Stomach (tissue), 9 donors: ENCODE data around the gene TNPO3. TPM values are rescaled to one million over a fixed set of nuclear protein-coding genes. Genes with fewer than 3 reads are reported as not detected.

Experiments used
- DNase-seq, 2 donors: peaks; one replicate each; pipeline versions ENCODE4 v3.0.0 to v3.0.0-alpha.2; 2013 to 2019
- H3K27ac ChIP-seq, 5 donors: fragments of 200-600 bp in 4 of 5; sonication (generic) in 4 of 5; one replicate each; pipeline ENCODE4 v1.5.1; 2013 to 2019; ENCODE audit warnings: mild to moderate bottlenecking in 1 of 5, moderate library complexity in 1 of 5
- H3K27me3 ChIP-seq, 3 donors: fragments of 200-600 bp; sonication (generic); one replicate each; pipeline ENCODE4 v1.5.1; 2017 to 2019; ENCODE audit warnings: mixed run types in 1 of 3
- H3K36me3 ChIP-seq, 4 donors: fragments of 200-600 bp; sonication (generic); 1 replicate in 3 of 4; 2 replicates in 1 of 4; pipeline ENCODE4 v1.5.1; 2016 to 2019
- H3K4me1 ChIP-seq, 4 donors: fragments of 200-600 bp; sonication (generic); one replicate each; pipeline ENCODE4 v1.5.1; 2016 to 2019
- H3K4me3 ChIP-seq, 4 donors: fragments of 200-600 bp; sonication (generic) in 3 of 4; one replicate each; pipeline ENCODE4 v1.5.1; 2016 to 2019; ENCODE audit warnings: mild to moderate bottlenecking in 1 of 4
- H3K9me3 ChIP-seq, 4 donors: fragments of 200-600 bp; sonication (generic); one replicate each; pipeline ENCODE4 v1.5.1; 2016 to 2019
- EP300 ChIP-seq: sonication (generic); formaldehyde crosslinking; IDR thresholded peaks from one replicate; pipeline ENCODE4 v1.6.1; 2017; ENCODE audit warnings: antibody characterized with exemption
- POLR2A ChIP-seq, 4 donors: fragments of 450-650 bp; IDR thresholded peaks; one replicate each; pipeline ENCODE4 v1.6.1; 2016; ENCODE audit warnings: antibody characterized with exemption in 4 of 4, control low read depth in 2 of 4, mild to moderate bottlenecking in 1 of 4, moderate library complexity in 1 of 4
- POLR2AphosphoS5 ChIP-seq, 3 donors: sonication (generic); formaldehyde crosslinking; IDR thresholded peaks; one replicate each; pipeline ENCODE4 v1.6.1; 2016; ENCODE audit warnings: antibody characterized with exemption in 3 of 3
- WGBS, 5 donors: extraction: QIAGEN DNeasy Blood & Tissue Kit in 3 of 5; methylation state at CpG; one replicate each; pipeline versions ENCODE4 v1.1.5 to v1.1.7; 2013 to 2018; 5-methylcytosine and 5-hydroxymethylcytosine counted together
- intact Hi-C: fragments of 100-400 bp; cut with DNase I; formaldehyde crosslinking; loops from one replicate; pipeline ENCODE4 v1.15.1; 2023; ENCODE audit warnings: low total_unique reads
- polyA plus RNA-seq, 3 donors: library from polyadenylated mRNA; stranded (reverse); fragments of 200-250 nt; gene quantifications; one replicate each; pipeline ENCODE4 v1.2.3, GENCODE V29; 2013
- total RNA-seq, 5 donors: library from RNA; depleted of rRNA; stranded (reverse); fragments of >200 nt; gene quantifications; one replicate each; pipeline versions ENCODE4 v1.1.0 to v1.2.3, GENCODE V29; 2014 to 2016
- TF ChIP-seq, protein P1 (sequence below), 7 experiments: fragments of 450-650 bp in 4 of 7; fragments of 200-600 bp in 3 of 7; sonication (generic) in 3 of 7; IDR thresholded peaks; one replicate each; pipeline ENCODE4 v1.5.1; 2016 to 2019; ENCODE audit warnings: antibody characterized with exemption in 7 of 7, control low read depth in 2 of 7, mild to moderate bottlenecking in 1 of 7
- donor health status: healthy with polysubstance abuse.
- donor health status: Bipolar disorder and iron deficiency.
- donor health status: healthy.

The TNPO3 gene
- total and polyA plus RNA-seq, 8 donors = 10.7 to 63.8 (median 19.6) TPM

GRCh38 chr7:128951296-128951695 is 103.6 kb downstream of the TNPO3 start:
- no peaks in the 10 kb centered on the region for H3K27me3 ChIP-seq
- intact Hi-C loops = no loop called here
- no peak for DNase-seq
- no peaks in the 10 kb centered on the region for H3K4me1 ChIP-seq
- H3K27ac ChIP-seq = no peak overlapping the region
- H3K4me3 ChIP-seq = no peak overlapping the region
- H3K36me3 ChIP-seq = peaks cover 20 to 79% (median 68%) of the 10 kb centered on the region in 4 donors
- no peaks in the 10 kb centered on the region for H3K9me3 ChIP-seq
- no peak for TF ChIP-seq POLR2A (IDR thresholded peaks at IDR 0.05)
- TF ChIP-seq EP300 = no peak
- no peak for TF ChIP-seq POLR2AphosphoS5 (IDR thresholded peaks at IDR 0.05)
- TF ChIP-seq, protein P1, sequence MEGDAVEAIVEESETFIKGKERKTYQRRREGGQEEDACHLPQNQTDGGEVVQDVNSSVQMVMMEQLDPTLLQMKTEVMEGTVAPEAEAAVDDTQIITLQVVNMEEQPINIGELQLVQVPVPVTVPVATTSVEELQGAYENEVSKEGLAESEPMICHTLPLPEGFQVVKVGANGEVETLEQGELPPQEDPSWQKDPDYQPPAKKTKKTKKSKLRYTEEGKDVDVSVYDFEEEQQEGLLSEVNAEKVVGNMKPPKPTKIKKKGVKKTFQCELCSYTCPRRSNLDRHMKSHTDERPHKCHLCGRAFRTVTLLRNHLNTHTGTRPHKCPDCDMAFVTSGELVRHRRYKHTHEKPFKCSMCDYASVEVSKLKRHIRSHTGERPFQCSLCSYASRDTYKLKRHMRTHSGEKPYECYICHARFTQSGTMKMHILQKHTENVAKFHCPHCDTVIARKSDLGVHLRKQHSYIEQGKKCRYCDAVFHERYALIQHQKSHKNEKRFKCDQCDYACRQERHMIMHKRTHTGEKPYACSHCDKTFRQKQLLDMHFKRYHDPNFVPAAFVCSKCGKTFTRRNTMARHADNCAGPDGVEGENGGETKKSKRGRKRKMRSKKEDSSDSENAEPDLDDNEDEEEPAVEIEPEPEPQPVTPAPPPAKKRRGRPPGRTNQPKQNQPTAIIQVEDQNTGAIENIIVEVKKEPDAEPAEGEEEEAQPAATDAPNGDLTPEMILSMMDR (IDR thresholded peaks at IDR 0.05) = no peak
- 71 to 87% (median 80%) methylated on average over 5 of the region's 5 CpGs for WGBS, 5 donors

DNA sequence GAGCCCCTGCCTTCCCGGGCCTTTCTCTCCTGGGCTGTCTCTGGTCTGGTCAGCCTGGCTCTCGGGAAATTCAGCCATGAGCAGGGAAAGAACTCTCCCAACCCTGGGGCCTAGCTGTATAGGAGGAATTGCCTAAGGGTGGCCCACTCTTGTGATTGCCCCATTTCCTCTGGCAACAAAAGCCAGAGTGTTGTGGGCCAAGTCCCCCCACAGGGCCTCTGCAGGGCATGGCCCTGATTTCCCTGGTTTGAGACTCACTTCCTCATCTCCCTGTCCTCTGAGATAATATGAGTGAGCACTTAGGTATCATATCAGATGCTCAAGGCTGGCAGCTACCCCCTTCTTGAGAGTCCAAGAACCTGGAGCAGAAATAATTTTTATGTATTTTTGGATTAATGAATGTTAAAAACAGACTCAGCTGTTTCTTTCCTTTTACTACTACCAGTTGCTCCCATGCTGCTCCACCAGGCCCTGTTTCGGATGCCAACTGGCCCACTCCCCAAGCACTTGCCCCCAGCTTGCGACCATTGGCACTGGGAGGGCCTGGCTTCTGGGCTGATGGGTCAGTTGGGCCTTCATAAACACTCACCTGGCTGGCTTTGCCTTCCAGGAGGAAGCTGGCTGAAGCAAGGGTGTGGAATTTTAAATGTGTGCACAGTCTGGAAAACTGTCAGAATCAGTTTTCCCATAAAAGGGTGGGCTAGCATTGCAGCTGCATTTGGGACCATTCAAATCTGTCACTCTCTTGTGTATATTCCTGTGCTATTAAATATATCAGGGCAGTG is 105.7 kb downstream of the TNPO3 start:
- Histone ChIP-seq H3K27me3 (no peaks in the 10 kb centered on the region), H3K36me3 (peaks cover 7 to 66% (median 51%) of the 10 kb centered on the region in 4 donors), H3K4me1 (no peaks in the 10 kb centered on the region), H3K9me3 (no peaks in the 10 kb centered on the region), H3K27ac (no peak overlapping the region), H3K4me3 (no peak overlapping the region)
- no peak for DNase-seq
- intact Hi-C loops = no loop called here
- TF ChIP-seq POLR2AphosphoS5 (IDR thresholded peaks at IDR 0.05) (no peak), EP300 (no peak), POLR2A (IDR thresholded peaks at IDR 0.05) (no peak)
- TF ChIP-seq, protein P1 (IDR thresholded peaks at IDR 0.05) = no peak
- WGBS, 5 donors = 79 to 92% (median 91%) methylated on average over 4 of the region's 4 CpGs

GRCh38 chr7:128948312-128948973 is 106.5 kb downstream of the TNPO3 start:
- no peak overlapping the region for H3K27ac ChIP-seq
- TF ChIP-seq POLR2AphosphoS5 (IDR thresholded peaks at IDR 0.05) (no peak), EP300 (no peak), POLR2A (IDR thresholded peaks at IDR 0.05) (no peak)
- TF ChIP-seq, protein P1 (IDR thresholded peaks at IDR 0.05) = no peak
- H3K27me3 ChIP-seq = no peaks in the 10 kb centered on the region
- H3K9me3 ChIP-seq = no peaks in the 10 kb centered on the region
- H3K4me1 ChIP-seq = no peaks in the 10 kb centered on the region
- 78 to 85% (median 81%) methylated on average over 11 to 12 of the region's 12 CpGs for WGBS, 5 donors
- intact Hi-C loops = no loop called here
- H3K36me3 ChIP-seq = peaks cover 7 to 59% (median 44%) of the 10 kb centered on the region in 4 donors
- no peak for DNase-seq
- no peak overlapping the region for H3K4me3 ChIP-seq

DNA sequence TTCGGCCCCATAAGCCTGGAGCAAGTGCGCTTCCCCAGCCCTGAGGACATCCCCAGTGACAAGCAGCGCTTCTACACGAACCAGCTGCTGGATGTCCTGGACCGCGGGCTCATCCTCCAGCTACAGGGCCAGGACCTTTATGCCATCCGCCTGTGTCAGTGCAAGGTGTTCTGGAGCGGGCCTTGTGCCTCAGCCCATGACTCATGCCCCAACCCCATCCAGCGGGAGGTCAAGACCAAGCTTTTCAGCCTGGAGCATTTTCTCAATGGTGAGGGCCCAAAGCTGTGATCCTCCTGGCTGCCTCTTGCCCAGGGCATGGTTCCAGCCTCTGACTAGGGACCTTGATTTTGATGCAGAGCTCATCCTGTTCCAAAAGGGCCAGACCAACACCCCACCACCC is 107.1 kb downstream of the TNPO3 start:
- Histone ChIP-seq H3K9me3 (no peaks in the 10 kb centered on the region), H3K27ac (no peak overlapping the region), H3K4me3 (no peak overlapping the region), H3K36me3 (peaks cover 3 to 53% (median 38%) of the 10 kb centered on the region in 4 donors), H3K4me1 (no peaks in the 10 kb centered on the region), H3K27me3 (no peaks in the 10 kb centered on the region)
- intact Hi-C loops = no loop called here
- no peak for DNase-seq
- WGBS, 5 donors = 88 to 95% (median 90%) methylated on average over 3 to 9 of the region's 9 CpGs
- TF ChIP-seq, protein P1 (IDR thresholded peaks at IDR 0.05) = no peak
- TF ChIP-seq POLR2A (IDR thresholded peaks at IDR 0.05) (no peak), POLR2AphosphoS5 (IDR thresholded peaks at IDR 0.05) (no peak), EP300 (no peak)
